Loucy (cell line): ENCODE data around the gene HS3ST4.

Source experiments
- H2AFZ ChIP-seq: fragments of 200-600 bp; sonication (generic); 2 replicates; pipeline ENCODE4 v1.6.0; 2016; ENCODE audit warnings: antibody characterized with exemption, mild to moderate bottlenecking, low read length, moderate library complexity
- H3F3A ChIP-seq: fragments of 200-600 bp; 2 replicates; pipeline ENCODE4 v1.6.0; 2016; ENCODE audit warnings: antibody characterized with exemption, low read depth, mild to moderate bottlenecking
- H3K27me3 ChIP-seq: fragments of 200-600 bp; sonication (generic); 2 replicates; pipeline ENCODE4 v1.6.1; 2014; ENCODE audit warnings: low read length, mild to moderate bottlenecking; ENCODE audit not compliant: insufficient read depth, poor library complexity, severe bottlenecking
- H3K36me3 ChIP-seq: fragments of 200-600 bp; sonication (generic); 2 replicates; pipeline ENCODE4 v1.6.1; 2016; ENCODE audit warnings: low read length; ENCODE audit not compliant: insufficient read depth
- H3K4me1 ChIP-seq: fragments of 200-600 bp; sonication (generic); 2 replicates; pipeline ENCODE4 v1.5.1; 2014; ENCODE audit warnings: low read length, mild to moderate bottlenecking; ENCODE audit not compliant: insufficient read depth, poor library complexity, severe bottlenecking
- H3K4me2 ChIP-seq: fragments of 200-600 bp; sonication (generic); 2 replicates; pipeline ENCODE4 v1.6.0; 2014; ENCODE audit warnings: antibody characterized with exemption, low read length, low read depth, mild to moderate bottlenecking; ENCODE audit not compliant: poor library complexity, severe bottlenecking
- H3K4me3 ChIP-seq: fragments of 200-600 bp; sonication (generic); 2 replicates; pipeline ENCODE4 v1.5.1; 2014; ENCODE audit warnings: low read length, mild to moderate bottlenecking, mixed read lengths; ENCODE audit not compliant: poor library complexity, severe bottlenecking
- H3K79me2 ChIP-seq: fragments of 200-600 bp; sonication (generic); 2 replicates; pipeline ENCODE4 v1.6.1; 2014; ENCODE audit warnings: low read length; ENCODE audit not compliant: insufficient read depth
- H3K9ac ChIP-seq: fragments of 200-600 bp; sonication (generic); 2 replicates; pipeline ENCODE4 v1.6.0; 2014; ENCODE audit warnings: mild to moderate bottlenecking, low read depth, low read length, moderate library complexity; ENCODE audit not compliant: poor library complexity, severe bottlenecking
- H3K9me2 ChIP-seq: fragments of 200-600 bp; sonication (generic); replicated peaks from 2 replicates; pipeline ENCODE4 v1.6.1; 2016; ENCODE audit warnings: low read depth, low read length, mixed read lengths
- H3K9me3 ChIP-seq: fragments of 200-600 bp; sonication (generic); 2 replicates; pipeline ENCODE4 v1.6.1; 2014; ENCODE audit warnings: mild to moderate bottlenecking, antibody characterized with exemption, low read length, low read depth; ENCODE audit not compliant: insufficient read depth
- H4K20me1 ChIP-seq: fragments of 200-600 bp; sonication (generic); 2 replicates; pipeline ENCODE4 v1.6.0; 2014; ENCODE audit warnings: antibody characterized with exemption, low read length, mild to moderate bottlenecking; ENCODE audit not compliant: insufficient read depth, poor library complexity, severe bottlenecking
- CTCF ChIP-seq: fragments of 200-600 bp; sonication (generic); conservative IDR thresholded peaks from 2 replicates; pipeline ENCODE4 v1.5.1; 2014; ENCODE audit warnings: mild to moderate bottlenecking, antibody characterized with exemption, low read length
- EZH2phosphoT487 ChIP-seq: fragments of 200-600 bp; IDR thresholded peaks from 2 replicates; pipeline ENCODE4 v1.6.1; 2018; ENCODE audit warnings: antibody characterized with exemption, mild to moderate bottlenecking, moderate library complexity, borderline replicate concordance

Gene HS3ST4

GRCh38 chr16:25977121-25977520 lies 285.4 kb downstream of the HS3ST4 start:
- H3K4me3 ChIP-seq = no peak overlapping the region
- no peaks in the 10 kb centered on the region for H3K9me2 ChIP-seq
- H3K79me2 ChIP-seq = no peaks in the 10 kb centered on the region
- no peaks in the 10 kb centered on the region for H3K36me3 ChIP-seq
- no peak overlapping the region for H3K4me2 ChIP-seq
- H3K9ac ChIP-seq = no peak overlapping the region
- H2AFZ ChIP-seq = no peak overlapping the region
- TF ChIP-seq EZH2phosphoT487 (no peak), CTCF (no peak)
- no peaks in the 10 kb centered on the region for H3K4me1 ChIP-seq
- H3K9me3 ChIP-seq = no peaks in the 10 kb centered on the region
- no peaks in the 10 kb centered on the region for H4K20me1 ChIP-seq
- H3K27me3 ChIP-seq = no peaks in the 10 kb centered on the region
- H3F3A ChIP-seq = no peaks in the 10 kb centered on the region

DNA sequence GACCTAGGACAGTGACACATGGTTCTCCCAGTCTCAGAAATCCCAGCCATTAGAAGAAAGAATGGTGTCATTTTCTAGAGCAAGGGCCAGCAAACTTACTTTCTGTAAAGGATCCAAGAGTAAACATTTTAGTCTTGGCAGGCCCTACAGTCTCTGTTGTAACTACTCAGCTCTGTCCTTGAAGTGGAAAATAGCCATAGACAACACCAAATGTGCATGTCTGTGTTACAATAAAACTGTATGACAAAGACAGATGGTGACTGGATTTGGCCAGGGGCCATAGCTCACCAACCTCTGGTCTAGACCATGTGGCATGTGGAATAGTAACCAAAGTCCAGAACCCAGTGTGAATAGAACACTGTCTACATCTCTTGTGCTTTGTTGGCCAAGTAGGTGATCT lies 286.5 kb downstream of the HS3ST4 start:
- no peaks in the 10 kb centered on the region for H3K9me2 ChIP-seq
- no peaks in the 10 kb centered on the region for H4K20me1 ChIP-seq
- no peak overlapping the region for H3K9ac ChIP-seq
- H3K79me2 ChIP-seq = no peaks in the 10 kb centered on the region
- TF ChIP-seq EZH2phosphoT487 (no peak), CTCF (no peak)
- H3K36me3 ChIP-seq = no peaks in the 10 kb centered on the region
- H3K4me2 ChIP-seq = no peak overlapping the region
- no peaks in the 10 kb centered on the region for H3K27me3 ChIP-seq
- no peak overlapping the region for H3K4me3 ChIP-seq
- no peak overlapping the region for H2AFZ ChIP-seq
- H3F3A ChIP-seq = no peaks in the 10 kb centered on the region
- no peaks in the 10 kb centered on the region for H3K4me1 ChIP-seq
- no peaks in the 10 kb centered on the region for H3K9me3 ChIP-seq

- H3K27me3 ChIP-seq = no peaks in the 10 kb centered on the region
- no peaks in the 10 kb centered on the region for H4K20me1 ChIP-seq
- no peak overlapping the region for H2AFZ ChIP-seq
- no peak overlapping the region for H3K4me2 ChIP-seq
- no peak for TF ChIP-seq CTCF
- TF ChIP-seq EZH2phosphoT487 = no peak
- H3K9me2 ChIP-seq = no peaks in the 10 kb centered on the region
- H3K4me3 ChIP-seq = no peak overlapping the region
- H3K79me2 ChIP-seq = no peaks in the 10 kb centered on the region
- no peak overlapping the region for H3K9ac ChIP-seq
- no peaks in the 10 kb centered on the region for H3K36me3 ChIP-seq
- no peaks in the 10 kb centered on the region for H3K4me1 ChIP-seq
- peaks cover 5% of the 10 kb centered on the region; the same call in 1 of the 2 replicates for H3K9me3 ChIP-seq
- no peaks in the 10 kb centered on the region for H3F3A ChIP-seq
These were observed 296.3 kb downstream of the HS3ST4 start for GRCh38 chr16:25988084-25988483.
